IMR-90 (cell line): ENCODE results near the gene KCNMA1. TPM values are rescaled to one million over a fixed set of nuclear protein-coding genes. Genes with fewer than 3 reads are reported as not detected.

Source experiments
- ATAC-seq: fragments of 200-7000 bp; cut with Tn5 transposase; 2 replicates; pipeline ENCODE4 v1.9.1; 2020; ENCODE audit warnings: low read depth, mild to moderate bottlenecking, moderate library complexity
- BruUV-seq: library from RNA; stranded (reverse); fragments of 400-500 nt; replicated peaks from 2 replicates; lab custom pipeline; 2021; lab: Mats Ljungman, UMichigan
- CTCF ChIA-PET: fragments of 300-600 bp; formaldehyde crosslinking; extraction: SDS; loops from one replicate; lab custom pipeline; 2021; ENCODE audit warnings: antibody characterized with exemption; lab: Yijun Ruan, JAX
- POLR2A ChIA-PET: fragments of 300-600 bp; sonication (Branson Sonifier 250); formaldehyde crosslinking; loops from one replicate; lab custom pipeline; 2022; ENCODE audit warnings: antibody characterized with exemption; ENCODE audit not compliant: unreplicated experiment; lab: Charles Lee
- DNase-seq: peaks from one replicate; pipeline ENCODE4 v3.0.0; 2013
- H2AFZ ChIP-seq: replicated peaks from 2 replicates; pipeline ENCODE3; 2013; ENCODE audit warnings: low read length, mild to moderate bottlenecking; ENCODE audit not compliant: poor library complexity
- H2AK5ac ChIP-seq: 2 replicates; pipeline ENCODE4 v1.6.1; 2013; ENCODE audit warnings: low read depth, low read length, inconsistent platforms
- H2AK9ac ChIP-seq: replicated peaks from 2 replicates; pipeline ENCODE3; 2013; ENCODE audit warnings: mild to moderate bottlenecking, low read depth, low read length, moderate library complexity; ENCODE audit not compliant: poor library complexity
- H2BK120ac ChIP-seq: 2 replicates; pipeline ENCODE4 v1.6.1; 2013; ENCODE audit warnings: low read depth, low read length, inconsistent platforms
- H2BK15ac ChIP-seq: 3 replicates; pipeline ENCODE4 v1.6.1; 2013; ENCODE audit warnings: low read depth, low read length, inconsistent platforms
- H2BK20ac ChIP-seq: 2 replicates; pipeline ENCODE4 v1.6.1; 2013; ENCODE audit warnings: low read depth, mild to moderate bottlenecking, inconsistent platforms, low read length, moderate library complexity
- H2BK5ac ChIP-seq: 2 replicates; pipeline ENCODE4 v1.6.1; 2013; ENCODE audit warnings: mild to moderate bottlenecking, low read depth, low read length, inconsistent platforms; ENCODE audit not compliant: poor library complexity, severe bottlenecking
- H3K14ac ChIP-seq: replicated peaks from 2 replicates; pipeline ENCODE4 v1.6.1; 2013; ENCODE audit warnings: low read depth, low read length, inconsistent platforms
- H3K18ac ChIP-seq: 2 replicates; pipeline ENCODE4 v1.6.1; 2013; ENCODE audit warnings: low read depth, low read length, control low read depth
- H3K23ac ChIP-seq: 2 replicates; pipeline ENCODE4 v1.6.1; 2013; ENCODE audit warnings: low read depth, low read length, inconsistent platforms
- H3K27ac ChIP-seq: 2 replicates; pipeline ENCODE4 v1.5.1; 2013; ENCODE audit warnings: mild to moderate bottlenecking, control low read depth, low read length; ENCODE audit not compliant: insufficient read depth
- H3K27me3 ChIP-seq: 2 replicates; pipeline ENCODE4 v1.6.1; 2013; ENCODE audit warnings: low read length; ENCODE audit not compliant: control insufficient read depth, insufficient read depth
- H3K36me3 ChIP-seq: 2 replicates; pipeline ENCODE4 v1.6.1; 2013; ENCODE audit warnings: low read length, mixed read lengths; ENCODE audit not compliant: control insufficient read depth, insufficient read depth
- H3K4ac ChIP-seq: 2 replicates; pipeline ENCODE4 v1.6.1; 2013; ENCODE audit warnings: low read depth, low read length, inconsistent platforms
- H3K4me1 ChIP-seq: 2 replicates; pipeline ENCODE4 v1.6.1; 2013; ENCODE audit warnings: low read length, mixed read lengths; ENCODE audit not compliant: control insufficient read depth, insufficient read depth
- H3K4me2 ChIP-seq: 2 replicates; pipeline ENCODE4 v1.6.1; 2013; ENCODE audit warnings: low read depth, mild to moderate bottlenecking, control low read depth, low read length, moderate library complexity
- H3K4me3 ChIP-seq: 2 replicates; pipeline ENCODE4 v1.5.1; 2013; ENCODE audit warnings: low read depth, mild to moderate bottlenecking, control low read depth, low read length, moderate library complexity; ENCODE audit not compliant: insufficient read depth
- H3K56ac ChIP-seq: 2 replicates; pipeline ENCODE4 v1.6.1; 2013; ENCODE audit warnings: low read length, inconsistent platforms; ENCODE audit not compliant: insufficient read depth; ENCODE audit errors: extremely low read depth
- H3K79me1 ChIP-seq, 2 experiments: 2 replicates each; pipeline ENCODE4 v1.6.1; 2013; ENCODE audit warnings: low read length in 2 of 2, inconsistent platforms in 1 of 2, low read depth in 1 of 2
- H3K9ac ChIP-seq: 2 replicates; pipeline ENCODE4 v1.6.1; 2013; ENCODE audit warnings: low read depth, low read length, control low read depth
- H3K9me1 ChIP-seq: 2 replicates; pipeline ENCODE4 v1.6.1; 2013; ENCODE audit warnings: low read length, inconsistent platforms; ENCODE audit not compliant: insufficient read depth
- H3K9me3 ChIP-seq: 2 replicates; pipeline ENCODE4 v1.6.1; 2013; ENCODE audit warnings: low read length; ENCODE audit not compliant: control insufficient read depth, insufficient read depth
- H4K20me1 ChIP-seq: 2 replicates; pipeline ENCODE4 v1.6.1; 2013; ENCODE audit warnings: low read length, inconsistent platforms; ENCODE audit not compliant: insufficient read depth
- H4K5ac ChIP-seq: 2 replicates; pipeline ENCODE4 v1.6.1; 2013; ENCODE audit warnings: mild to moderate bottlenecking, low read depth, low read length, control low read depth
- H4K8ac ChIP-seq, 2 experiments: 2 replicates each; pipeline ENCODE4 v1.6.1; 2013; ENCODE audit warnings: low read depth in 2 of 2, low read length in 2 of 2, control low read depth in 1 of 2, inconsistent platforms in 1 of 2
- H4K91ac ChIP-seq: 2 replicates; pipeline ENCODE4 v1.6.1; 2013; ENCODE audit warnings: low read depth, low read length, inconsistent platforms; ENCODE audit not compliant: insufficient read depth
- BHLHE40 ChIP-seq: fragments of 150-350 bp; IDR thresholded peaks from 2 replicates; pipeline ENCODE4 v1.6.1; 2016; ENCODE audit warnings: mild to moderate bottlenecking, low read depth, low read length
- CHD1 ChIP-seq: IDR thresholded peaks from 2 replicates; pipeline ENCODE4 v1.6.1; 2012; ENCODE audit warnings: low read depth, low read length, improper control_type of control experiment
- NFE2L2 ChIP-seq: fragments of 150-350 bp; IDR thresholded peaks from 2 replicates; pipeline ENCODE4 v1.6.1; 2016; ENCODE audit warnings: low read depth, mild to moderate bottlenecking, low read length
- POLR2A ChIP-seq: IDR thresholded peaks from 2 replicates; pipeline ENCODE4 v1.6.1; 2012; ENCODE audit warnings: mild to moderate bottlenecking, low read depth, low read length
- SMC3 ChIP-seq: fragments of 150-350 bp; IDR thresholded peaks from 2 replicates; pipeline ENCODE4 v1.6.1; 2016; ENCODE audit warnings: low read depth, mild to moderate bottlenecking, antibody characterized with exemption, low read length, moderate library complexity
- WGBS, 2 experiments: methylation state at CpG; one replicate each; pipeline versions ENCODE4 v1.1.5 to v1.1.7; 2013; ENCODE audit warnings: missing lambda C conversion rate in 2 of 2; ENCODE audit not compliant: insufficient read length in 1 of 2; ENCODE audit errors: extremely low coverage in 2 of 2; 5-methylcytosine and 5-hydroxymethylcytosine counted together
- dilution Hi-C: fragments of 300-500 bp; cut with HindIII; formaldehyde crosslinking; loops from one replicate; pipeline ENCODE4 v1.14.3; 2018; ENCODE audit warnings: low sequenced_read_pairs; ENCODE audit not compliant: unreplicated experiment
- in situ Hi-C: fragments of 300-500 bp; cut with MboI; formaldehyde crosslinking; loops from 3 replicates; pipeline ENCODE4 v1.14.3; 2019; ENCODE audit warnings: low sequenced_read_pairs, inconsistent platforms, mixed read lengths
- intact Hi-C: fragments of 100-400 bp; cut with micrococcal nuclease; formaldehyde crosslinking; loops from 2 replicates; pipeline ENCODE4 v1.10.0; 2022
- polyA plus RNA-seq, 3 experiments: library from polyadenylated mRNA; depleted of rRNA; stranded (reverse); fragments of >200 nt; gene quantifications; 2 replicates each; pipeline ENCODE4 v1.2.3, GENCODE V29; 2012; ENCODE audit warnings: low replicate concordance in 1 of 3
- total RNA-seq: library from RNA; depleted of rRNA; stranded (reverse); fragments of >200 nt; gene quantifications from 2 replicates; pipeline ENCODE4 v1.2.3, GENCODE V29; 2012

The KCNMA1 gene
- total and polyA plus RNA-seq, 2 of the 4 experiments (the other 2 are of a cell fraction) = 25.6 to 29.6 TPM

DNA sequence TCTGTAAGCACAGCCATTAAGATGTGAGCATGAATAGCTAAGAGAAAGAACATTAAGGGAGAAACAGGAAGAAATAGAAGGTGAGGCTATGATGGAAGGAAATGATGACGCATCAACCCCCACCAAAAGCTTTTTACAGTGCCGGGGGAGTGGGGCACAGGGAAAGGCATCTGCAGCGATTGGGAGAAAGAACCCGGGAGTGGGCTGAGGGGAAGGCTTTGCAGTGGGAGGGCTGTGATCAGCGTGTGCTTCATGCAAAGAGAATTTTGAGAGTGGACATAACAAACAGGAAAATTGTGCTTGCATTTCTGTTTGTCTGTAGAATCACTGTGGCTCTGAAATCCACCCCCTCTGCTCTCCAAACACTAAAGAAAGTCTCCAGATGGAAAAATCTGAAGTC, 250.8 kb downstream of the KCNMA1 start (continued):
- TF ChIP-seq SMC3 = no peak

DNA sequence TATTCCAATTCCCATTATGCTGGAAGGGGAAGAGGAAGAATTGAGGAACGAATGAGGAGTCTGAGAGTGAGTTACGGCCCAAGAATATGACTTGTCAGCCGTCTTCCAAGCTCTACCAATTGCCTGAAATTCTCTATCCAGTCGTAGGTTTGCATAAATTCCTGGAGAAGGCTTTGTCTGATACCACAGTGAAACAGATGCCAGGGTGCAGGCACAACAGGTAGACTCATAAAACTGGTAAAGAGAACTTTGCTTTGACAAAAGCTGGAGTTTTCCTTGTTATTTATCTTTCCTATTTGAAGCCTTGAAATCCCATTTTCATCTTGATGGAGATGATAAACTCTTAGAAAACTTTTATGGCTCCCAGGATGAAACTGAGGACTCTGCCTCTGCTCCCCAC, 251.2 kb downstream of the KCNMA1 start:
- H3K56ac ChIP-seq = peak overlapping the region; percentile 48; the same call in 1 of the 2 replicates
- no peak for DNase-seq
- H3K4me1 ChIP-seq = peaks cover 12% of the 10 kb centered on the region
- POLR2A ChIA-PET = no interaction called here
- peak overlapping the region; percentile 67 to 71 for H4K8ac ChIP-seq
- peak overlapping the region; percentile 68 for H2BK20ac ChIP-seq
- peak overlapping the region; percentile 56 for H3K4me2 ChIP-seq
- peak overlapping the region; percentile 34 for H3K27ac ChIP-seq
- H3K18ac ChIP-seq = peak overlapping the region; percentile 34; the same call in 1 of the 2 replicates
- peak overlapping the region; percentile 18; the same call in 1 of the 2 replicates for H2AK5ac ChIP-seq
- CTCF ChIA-PET = interaction anchor here (0.6 to 1.6 kb wide), 3 partner anchors 12 to 135 kb away, joined by 3 to 5 read pairs (median 3); no protein-coding TSS in a partner anchor
- in situ Hi-C loops (no loop called here), intact Hi-C loops (no loop called here), dilution Hi-C loops (no loop called here)
- no peak for ATAC-seq
- no peak overlapping the region for H2AK9ac ChIP-seq
- H3K9me1 ChIP-seq = peaks cover 20% of the 10 kb centered on the region
- peak overlapping the region; percentile 84; the same call in 2 of the 3 replicates for H2BK15ac ChIP-seq
- H3K79me1 ChIP-seq = peaks cover 0 to 25% of the 10 kb centered on the region in 2 experiments; a peak in 2 of 4 replicates
- peak overlapping the region; percentile 19; the same call in 1 of the 2 replicates for H4K5ac ChIP-seq
- H3K9ac ChIP-seq = 0 out of 2 replicates have a peak overlapping the region, but pooled peaks have one; percentile 18
- peak overlapping the region; percentile 52; the same call in 1 of the 2 replicates for H3K4ac ChIP-seq
- H3K23ac ChIP-seq = peak overlapping the region; percentile 13
- H2BK5ac ChIP-seq = peak overlapping the region; percentile 72
- H3K4me3 ChIP-seq = no peak overlapping the region
- H2BK120ac ChIP-seq = peak overlapping the region; percentile 84
- peak overlapping the region; percentile 68; the same call in 1 of the 2 replicates for H4K91ac ChIP-seq
- no peaks in the 10 kb centered on the region for H3K27me3 ChIP-seq
- WGBS, 2 experiments = 60% methylated on average over 1 of the region's 4 CpGs; no CpG with 5 or more reads in 1 of the 2 experiments
- no peaks in the 10 kb centered on the region for H3K36me3 ChIP-seq
- no peak for TF ChIP-seq POLR2A
- no peak for TF ChIP-seq BHLHE40
- no peak for TF ChIP-seq CHD1
- no peak for TF ChIP-seq NFE2L2
- BruUV-seq = no TSS peak
- H4K20me1 ChIP-seq = no peaks in the 10 kb centered on the region
- H2AFZ ChIP-seq = no peak overlapping the region
- H3K9me3 ChIP-seq = no peaks in the 10 kb centered on the region
- peak overlapping the region; percentile 60 for H3K14ac ChIP-seq
